Pancreas (tissue), 10 donors: ENCODE data around the gene PALS2. TPM values are rescaled to one million over a fixed set of nuclear protein-coding genes. Genes with fewer than 3 reads are reported as not detected.

Source experiments
- ATAC-seq, 4 donors: fragments of 200-7000 bp; cut with Tn5 transposase; one replicate each; pipeline versions ENCODE4 v1.8.0 to v1.9.1; 2020; ENCODE audit warnings: mild to moderate bottlenecking in 4 of 4, moderate library complexity in 4 of 4
- DNase-seq, 6 donors: peaks; one replicate each; pipeline ENCODE4 v3.0.0-alpha.2; 2020
- FAIRE-seq: peaks from 2 replicates; lab custom pipeline; 2012; peaks lifted over from hg19 to GRCh38; lab: Jason Lieb, UNC
- H3K27ac ChIP-seq, 4 donors: fragments of 200-600 bp; sonication (generic); 1 replicate in 3 of 4; 2 replicates in 1 of 4; pipeline versions ENCODE4 v1.5.0 to v1.8.0; 2020
- H3K27me3 ChIP-seq, 4 donors: fragments of 200-600 bp; one replicate each; pipeline ENCODE4 v1.8.0; 2021
- H3K36me3 ChIP-seq, 3 donors: fragments of 200-600 bp; sonication (generic) in 1 of 3; one replicate each; pipeline versions ENCODE4 v1.5.0 to v1.8.0; 2020 to 2021
- H3K4me1 ChIP-seq, 3 donors: fragments of 200-600 bp; one replicate each; pipeline ENCODE4 v1.8.0; 2021
- H3K4me3 ChIP-seq, 4 donors: fragments of 200-600 bp; sonication (generic) in 2 of 4; one replicate each; pipeline versions ENCODE4 v1.5.0 to v1.8.0; 2020 to 2021
- H3K9me3 ChIP-seq, 4 donors: fragments of 200-600 bp; one replicate each; pipeline ENCODE4 v1.8.0; 2021
- WGBS, 2 donors: extraction: QIAGEN DNeasy Blood & Tissue Kit; methylation state at CpG; one replicate each; pipeline ENCODE4 v1.1.7; 2013; 5-methylcytosine and 5-hydroxymethylcytosine counted together
- intact Hi-C, 3 donors: fragments of 100-400 bp; cut with DNase I; formaldehyde crosslinking; loops; one replicate each; pipeline versions ENCODE4 v1.11.1 to v1.14.2; 2022
- polyA plus RNA-seq, 2 donors: library from polyadenylated mRNA; stranded (reverse); fragments of 200-250 nt; gene quantifications; one replicate each; pipeline ENCODE4 v1.2.3, GENCODE V29; 2013
- total RNA-seq, 6 donors: library from RNA; stranded (reverse); fragmentation: NEBNext Ultra II Directional in 4 of 6; extraction: Animal tissue kit (Norgen Biotek cat#: 25700) in 4 of 6; gene quantifications; one replicate each; pipeline versions ENCODE4 v1.2.1 to v1.2.4, GENCODE V29; 2021 to 2023
- TF ChIP-seq, protein P1 (sequence below), 4 donors: fragments of 200-600 bp; sonication (generic) in 3 of 4; IDR thresholded peaks; one replicate each; pipeline versions ENCODE4 v1.5.0 to v1.8.0; 2021; ENCODE audit warnings: antibody characterized with exemption in 4 of 4
- donor health status: healthy with polysubstance abuse.
- donor health status: DM: no; HTN: no; CAD: no; lungs with moderate emphysema.
- donor health status: DM: no; HTN: no; CAD: no.
- donor health status: control.
- donor health status: control.
- donor health status: Bipolar disorder and iron deficiency.
- donor health status: DM: yes; HTN: yes; CAD: no.
- donor health status: DM: no; HTN: no; CAD: no.
- donor health status: DM: no; HTN: no; CAD: no.
- donor health status: DM: yes; HTN: yes; CAD: no.

Gene PALS2
- total and polyA plus RNA-seq, 8 donors = 4.1 to 36.7 (median 29.7) TPM

GRCh38 chr7:24595671-24596418, 22.6 kb downstream of the PALS2 start:
- no peak for DNase-seq
- Histone ChIP-seq H3K4me1 (peaks cover 0 to 2% (median 0%) of the 10 kb centered on the region in 3 donors), H3K4me3 (no peak overlapping the region), H3K27me3 (no peaks in the 10 kb centered on the region), H3K27ac (no peak overlapping the region), H3K36me3 (no peaks in the 10 kb centered on the region), H3K9me3 (no peaks in the 10 kb centered on the region)
- ATAC-seq = no peak
- intact Hi-C loops = no loop called here
- FAIRE-seq = no peak
- TF ChIP-seq, protein P1, sequence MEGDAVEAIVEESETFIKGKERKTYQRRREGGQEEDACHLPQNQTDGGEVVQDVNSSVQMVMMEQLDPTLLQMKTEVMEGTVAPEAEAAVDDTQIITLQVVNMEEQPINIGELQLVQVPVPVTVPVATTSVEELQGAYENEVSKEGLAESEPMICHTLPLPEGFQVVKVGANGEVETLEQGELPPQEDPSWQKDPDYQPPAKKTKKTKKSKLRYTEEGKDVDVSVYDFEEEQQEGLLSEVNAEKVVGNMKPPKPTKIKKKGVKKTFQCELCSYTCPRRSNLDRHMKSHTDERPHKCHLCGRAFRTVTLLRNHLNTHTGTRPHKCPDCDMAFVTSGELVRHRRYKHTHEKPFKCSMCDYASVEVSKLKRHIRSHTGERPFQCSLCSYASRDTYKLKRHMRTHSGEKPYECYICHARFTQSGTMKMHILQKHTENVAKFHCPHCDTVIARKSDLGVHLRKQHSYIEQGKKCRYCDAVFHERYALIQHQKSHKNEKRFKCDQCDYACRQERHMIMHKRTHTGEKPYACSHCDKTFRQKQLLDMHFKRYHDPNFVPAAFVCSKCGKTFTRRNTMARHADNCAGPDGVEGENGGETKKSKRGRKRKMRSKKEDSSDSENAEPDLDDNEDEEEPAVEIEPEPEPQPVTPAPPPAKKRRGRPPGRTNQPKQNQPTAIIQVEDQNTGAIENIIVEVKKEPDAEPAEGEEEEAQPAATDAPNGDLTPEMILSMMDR (IDR thresholded peaks at IDR 0.05) = no peak
- 96% methylated on average over 7 of the region's 7 CpGs for WGBS, 2 donors

GRCh38 chr7:24597014-24597413, 23.8 kb downstream of the PALS2 start:
- TF ChIP-seq, protein P1 (IDR thresholded peaks at IDR 0.05) = no peak
- DNase-seq = no peak
- Histone ChIP-seq H3K27ac (no peak overlapping the region), H3K4me1 (no peaks in the 10 kb centered on the region), H3K27me3 (no peaks in the 10 kb centered on the region), H3K36me3 (no peaks in the 10 kb centered on the region), H3K4me3 (no peak overlapping the region), H3K9me3 (no peaks in the 10 kb centered on the region)
- no peak for FAIRE-seq
- 89 to 93% methylated on average over 3 of the region's 3 CpGs for WGBS, 2 donors
- no peak for ATAC-seq
- intact Hi-C loops = no loop called here

DNA sequence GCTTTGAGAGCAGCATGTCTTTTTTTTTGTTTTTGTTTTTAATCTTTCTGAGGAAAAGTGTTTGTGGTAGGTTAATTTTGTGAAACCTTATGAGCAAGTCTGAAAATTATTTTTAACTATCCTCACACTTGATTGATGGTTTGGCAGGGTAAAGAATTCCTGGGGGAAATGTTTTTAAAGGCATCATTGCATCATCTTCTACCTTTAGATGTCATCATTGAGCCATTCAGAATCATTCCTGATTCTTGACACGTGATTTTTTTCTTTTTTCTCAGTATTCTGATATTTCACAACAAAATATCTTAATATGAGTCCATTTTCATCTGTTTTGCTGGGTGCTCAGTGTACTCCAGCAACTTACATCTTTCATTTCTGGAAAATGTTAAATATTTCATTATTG, 28.3 kb downstream of the PALS2 start:
- no peak for DNase-seq
- FAIRE-seq = no peak
- ATAC-seq = no peak
- 92 to 96% methylated on average over 1 of the region's 1 CpG for WGBS, 2 donors
- no peaks in the 10 kb centered on the region for H3K9me3 ChIP-seq
- H3K27ac ChIP-seq = no peak overlapping the region
- TF ChIP-seq, protein P1 (IDR thresholded peaks at IDR 0.05) = no peak
- intact Hi-C loops = no loop called here
- H3K4me1 ChIP-seq = no peaks in the 10 kb centered on the region
- no peaks in the 10 kb centered on the region for H3K36me3 ChIP-seq
- H3K27me3 ChIP-seq = no peaks in the 10 kb centered on the region
- H3K4me3 ChIP-seq = no peak overlapping the region

- ATAC-seq = no peak
- H3K9me3 ChIP-seq = no peaks in the 10 kb centered on the region
- no peaks in the 10 kb centered on the region for H3K4me1 ChIP-seq
- TF ChIP-seq, protein P1 (IDR thresholded peaks at IDR 0.05) = no peak
- FAIRE-seq = no peak
- no peaks in the 10 kb centered on the region for H3K27me3 ChIP-seq
- no peaks in the 10 kb centered on the region for H3K36me3 ChIP-seq
- intact Hi-C loops = no loop called here
- H3K27ac ChIP-seq = no peak overlapping the region
- no peak overlapping the region for H3K4me3 ChIP-seq
- DNase-seq = no peak
Observed at GRCh38 chr7:24602860-24603456, 29.7 kb downstream of the PALS2 start.

GRCh38 chr7:24604630-24605029, 31.4 kb downstream of the PALS2 start:
- FAIRE-seq (no peak), DNase-seq (no peak), ATAC-seq (no peak)
- H3K36me3 ChIP-seq = no peaks in the 10 kb centered on the region
- no peak overlapping the region for H3K4me3 ChIP-seq
- no peaks in the 10 kb centered on the region for H3K9me3 ChIP-seq
- WGBS, 2 donors = 92 to 95% methylated on average over 3 of the region's 3 CpGs
- H3K27me3 ChIP-seq = no peaks in the 10 kb centered on the region
- intact Hi-C loops = no loop called here
- H3K27ac ChIP-seq = no peak overlapping the region
- TF ChIP-seq, protein P1 (IDR thresholded peaks at IDR 0.05) = no peak
- peaks cover 0 to 4% (median 0%) of the 10 kb centered on the region in 3 donors for H3K4me1 ChIP-seq
